Globus pallidus (tissue), 1 donor: Measurements from ENCODE around the gene CARF.
A peak's percentile ranks its signal among the peaks of the same experiment; 100 is the strongest.
"Not testable (repeated sequence)": the region's sequence is repeated elsewhere in the genome, so short reads cannot be mapped to it uniquely, and the experiment has no call there.

Experiments
- DNase-seq: peaks from one replicate; pipeline ENCODE4 v3.0.0-alpha.2; 2015; ENCODE audit warnings: low spot score

CARF gene

GRCh38 chr2:202933958-202934357 is 21.9 kb downstream of the CARF start:
- no peak for DNase-seq

- DNase-seq, result no peak
These were observed 22.4 kb downstream of the CARF start for GRCh38 chr2:202934456-202934855.

GRCh38 chr2:202938960-202939359 is 26.9 kb downstream of the CARF start:
- no peak for DNase-seq

- no peak for DNase-seq
These were observed 29.7 kb downstream of the CARF start for GRCh38 chr2:202941771-202942170.

GRCh38 chr2:202944408-202944807 is 32.3 kb downstream of the CARF start:
- no peak for DNase-seq

GRCh38 chr2:202944816-202945215 is 32.7 kb downstream of the CARF start:
- no peak for DNase-seq

GRCh38 chr2:202945497-202945896 is 33.4 kb downstream of the CARF start:
- no peak for DNase-seq

GRCh38 chr2:202949333-202949732 is 37.3 kb downstream of the CARF start:
- not testable (repeated sequence) for DNase-seq

- no peak for DNase-seq
These were observed 38.5 kb downstream of the CARF start for GRCh38 chr2:202950592-202950991.

- DNase-seq, result no peak
These were observed 48.4 kb downstream of the CARF start for GRCh38 chr2:202960524-202960923.

- no peak for DNase-seq
These were observed 51.6 kb downstream of the CARF start for GRCh38 chr2:202963712-202964111.

- DNase-seq, result peak; percentile 16
These were observed 53.9 kb downstream of the CARF start for GRCh38 chr2:202965810-202966460.

GRCh38 chr2:202969404-202969803 is 57.3 kb downstream of the CARF start:
- not testable (repeated sequence) for DNase-seq

GRCh38 chr2:202976809-202977208 is 64.7 kb downstream of the CARF start:
- no peak for DNase-seq

- no peak for DNase-seq
These were observed 70.9 kb downstream of the CARF start for GRCh38 chr2:202982779-202983491.

GRCh38 chr2:202989749-202990148 is 77.7 kb downstream of the CARF start:
- no peak for DNase-seq

GRCh38 chr2:202990501-202990900 is 78.4 kb downstream of the CARF start:
- no peak for DNase-seq

- not testable (repeated sequence) for DNase-seq
These were observed 85.0 kb downstream of the CARF start for GRCh38 chr2:202997113-202997512.

GRCh38 chr2:203002054-203002821 is 90.2 kb downstream of the CARF start:
- no peak for DNase-seq

GRCh38 chr2:203003716-203004115 is 91.6 kb downstream of the CARF start:
- no peak for DNase-seq

GRCh38 chr2:203014456-203015199 is 102.6 kb downstream of the CARF start, which contains the start of gene NBEAL1:
Gene NBEAL1 (plus strand): TSS chr2:203014875. CDS start chr2:203016385, 1,510 bp downstream.
- peak; percentile 98 for DNase-seq

GRCh38 chr2:203016716-203017115 is 104.6 kb downstream of the CARF start:
- no peak for DNase-seq
